Activated T-cell treated with anti-CD3 and anti-CD28 coated beads, Interleukin-2, amount 50 U/mL, for 72 hours (primary cell): Measurements from ENCODE around the gene HNRNPA3. TPM values are rescaled to one million over a fixed set of nuclear protein-coding genes. Genes with fewer than 3 reads are reported as not detected.

Source experiments
- ATAC-seq, 2 donors: fragments of 150-1000 bp; cut with Tn5 transposase; replicated peaks in 1 of 2; 2 replicates each; pipeline ENCODE4 v1.10.0; 2021; ENCODE audit warnings: moderate library complexity in 2 of 2, mild to moderate bottlenecking in 1 of 2
- DNase-seq, 2 donors: peaks; one replicate each; pipeline ENCODE4 v3.0.0; 2021 to 2022; ENCODE audit warnings: mixed read lengths in 1 of 2
- H3K27ac Mint-ChIP-seq: one replicate; pipeline ENCODE4 v1.8.0; 2022; ENCODE audit warnings: mild to moderate bottlenecking, moderate library complexity, mixed read lengths
- H3K27me3 Mint-ChIP-seq: one replicate; pipeline ENCODE4 v1.8.0; 2022; ENCODE audit warnings: low read depth, mixed read lengths
- H3K36me3 Mint-ChIP-seq, 2 donors: one replicate each; pipeline ENCODE4 v1.8.0; 2022; ENCODE audit warnings: mixed read lengths in 2 of 2, mild to moderate bottlenecking in 1 of 2; ENCODE audit not compliant: insufficient read depth in 2 of 2
- H3K4me1 Mint-ChIP-seq: one replicate; pipeline ENCODE4 v1.8.0; 2022; ENCODE audit warnings: low read depth, mixed read lengths
- H3K4me3 Mint-ChIP-seq, 2 donors: one replicate each; pipeline ENCODE4 v1.8.0; 2022; ENCODE audit warnings: mild to moderate bottlenecking in 2 of 2, mixed read lengths in 2 of 2, moderate library complexity in 2 of 2
- H3K9me3 Mint-ChIP-seq, 2 donors: one replicate each; pipeline ENCODE4 v1.8.0; 2022; ENCODE audit warnings: mixed read lengths in 2 of 2
- total RNA-seq, 2 donors: library from RNA; stranded (reverse); gene quantifications; one replicate each; pipeline ENCODE4 v1.2.3, GENCODE V29; 2022

The HNRNPA3 gene
- total RNA-seq, 2 donors from 2014 or later: 140 to 148 TPM

DNA sequence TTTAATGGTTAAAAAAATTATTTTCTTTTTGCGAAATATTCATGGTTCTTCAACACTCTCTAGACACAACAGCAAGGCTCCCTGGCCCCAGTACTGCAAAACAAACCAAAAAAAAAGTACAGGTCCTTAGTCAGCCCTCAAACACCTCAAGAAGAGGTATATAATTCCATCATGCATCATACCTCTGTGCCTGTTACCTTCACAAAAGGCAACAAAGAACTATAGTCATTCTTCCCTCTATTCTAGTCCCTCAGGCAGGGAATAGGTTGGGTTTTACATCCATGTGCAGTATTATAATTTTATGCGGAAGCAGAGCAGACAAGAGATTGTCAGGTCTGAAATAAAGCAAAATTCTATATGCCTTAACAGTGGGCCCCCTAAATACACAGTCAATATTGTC lies 43.4 kb downstream of the HNRNPA3 start:
- peak overlapping the region; percentile 83 for H3K27ac Mint-ChIP-seq
- peak overlapping the region; percentile 48 to 79 for H3K4me3 Mint-ChIP-seq
- DNase-seq: no peak

DNA sequence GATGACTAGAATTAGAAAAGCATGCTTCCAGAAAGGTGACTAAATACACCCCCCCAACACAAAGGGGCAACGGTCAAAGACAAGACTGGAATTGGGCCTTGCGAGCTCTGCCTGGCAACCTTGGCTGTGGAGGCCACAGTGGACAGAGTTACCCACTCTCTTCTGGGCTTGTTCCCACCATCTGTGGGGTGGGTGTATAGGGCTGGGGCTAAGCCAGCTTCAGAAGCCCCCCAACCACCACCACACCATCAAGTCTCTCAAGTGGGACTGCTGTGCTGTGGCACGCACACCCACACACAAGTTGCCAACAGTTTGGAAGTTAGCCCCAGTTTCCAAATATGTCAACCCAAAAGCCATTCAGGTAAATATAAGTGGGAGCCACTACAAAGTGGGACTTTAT lies 44.1 kb downstream of the HNRNPA3 start:
- DNase-seq: no peak
- H3K4me3 Mint-ChIP-seq: peak overlapping the region; percentile 48 to 79
- H3K27me3 Mint-ChIP-seq: no peaks in the 10 kb centered on the region
- ATAC-seq: no peak
- H3K4me1 Mint-ChIP-seq: peaks cover 97% of the 10 kb centered on the region
- peak overlapping the region; percentile 88 for H3K27ac Mint-ChIP-seq
- H3K9me3 Mint-ChIP-seq: peaks cover 2 to 5% of the 10 kb centered on the region in 2 donors
- H3K36me3 Mint-ChIP-seq: peaks cover 13 to 28% of the 10 kb centered on the region in 2 donors

More for the DNA sequence above, 43.4 kb downstream of the HNRNPA3 start:
- no peaks in the 10 kb centered on the region for H3K27me3 Mint-ChIP-seq
- H3K36me3 Mint-ChIP-seq: peaks cover 17 to 29% of the 10 kb centered on the region in 2 donors
- peaks cover 2 to 5% of the 10 kb centered on the region in 2 donors for H3K9me3 Mint-ChIP-seq
- H3K4me1 Mint-ChIP-seq: peaks cover 97% of the 10 kb centered on the region
- no peak for ATAC-seq

DNA sequence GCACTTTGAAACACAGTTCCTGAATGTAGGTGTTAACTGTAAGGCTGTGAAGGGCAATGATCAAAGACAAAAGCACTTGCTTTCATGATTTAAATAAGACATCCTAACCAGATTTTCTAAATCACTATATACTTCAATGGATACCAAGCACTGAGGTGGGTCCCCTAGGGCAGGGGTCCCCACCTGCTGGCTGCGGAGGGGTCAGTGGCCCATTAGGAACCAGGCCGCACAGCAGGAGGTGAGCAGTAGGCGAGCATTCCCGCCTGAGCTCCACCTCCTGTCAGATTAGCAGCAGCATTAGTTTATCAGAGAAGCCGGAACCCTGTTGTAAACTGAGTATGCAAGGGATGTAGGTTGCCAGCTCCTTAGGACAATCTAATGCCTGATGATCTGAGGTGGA lies 44.9 kb downstream of the HNRNPA3 start:
- Mint-ChIP-seq H3K4me1 (peaks cover 97% of the 10 kb centered on the region), H3K4me3 (peak overlapping the region; percentile 48 to 79), H3K9me3 (peaks cover 2 to 5% of the 10 kb centered on the region in 2 donors), H3K27ac (peak overlapping the region; percentile 88), H3K36me3 (peaks cover 10 to 34% of the 10 kb centered on the region in 2 donors), H3K27me3 (no peaks in the 10 kb centered on the region)
- DNase-seq (no peak), ATAC-seq (no peak)

- no peak for ATAC-seq
- H3K9me3 Mint-ChIP-seq: peaks cover 2 to 5% of the 10 kb centered on the region in 2 donors
- H3K4me3 Mint-ChIP-seq: peak overlapping the region; percentile 48 to 79
- DNase-seq: no peak
- H3K4me1 Mint-ChIP-seq: peaks cover 93% of the 10 kb centered on the region
- no peaks in the 10 kb centered on the region for H3K27me3 Mint-ChIP-seq
- peak overlapping the region; percentile 46 for H3K27ac Mint-ChIP-seq
- peaks cover 7 to 32% of the 10 kb centered on the region in 2 donors for H3K36me3 Mint-ChIP-seq
Observed at GRCh38 chr2:177258059-177258458, 45.5 kb downstream of the HNRNPA3 start.

- DNase-seq (no peak), ATAC-seq (no peak)
- Mint-ChIP-seq H3K27ac (peak overlapping the region; percentile 94), H3K4me1 (peaks cover 74% of the 10 kb centered on the region), H3K4me3 (peak overlapping the region; percentile 72 to 96), H3K9me3 (peaks cover 2 to 5% of the 10 kb centered on the region in 2 donors), H3K36me3 (peaks cover 7 to 34% of the 10 kb centered on the region in 2 donors), H3K27me3 (no peaks in the 10 kb centered on the region)
Observed at GRCh38 chr2:177260379-177260778, 47.8 kb downstream of the HNRNPA3 start.

DNA sequence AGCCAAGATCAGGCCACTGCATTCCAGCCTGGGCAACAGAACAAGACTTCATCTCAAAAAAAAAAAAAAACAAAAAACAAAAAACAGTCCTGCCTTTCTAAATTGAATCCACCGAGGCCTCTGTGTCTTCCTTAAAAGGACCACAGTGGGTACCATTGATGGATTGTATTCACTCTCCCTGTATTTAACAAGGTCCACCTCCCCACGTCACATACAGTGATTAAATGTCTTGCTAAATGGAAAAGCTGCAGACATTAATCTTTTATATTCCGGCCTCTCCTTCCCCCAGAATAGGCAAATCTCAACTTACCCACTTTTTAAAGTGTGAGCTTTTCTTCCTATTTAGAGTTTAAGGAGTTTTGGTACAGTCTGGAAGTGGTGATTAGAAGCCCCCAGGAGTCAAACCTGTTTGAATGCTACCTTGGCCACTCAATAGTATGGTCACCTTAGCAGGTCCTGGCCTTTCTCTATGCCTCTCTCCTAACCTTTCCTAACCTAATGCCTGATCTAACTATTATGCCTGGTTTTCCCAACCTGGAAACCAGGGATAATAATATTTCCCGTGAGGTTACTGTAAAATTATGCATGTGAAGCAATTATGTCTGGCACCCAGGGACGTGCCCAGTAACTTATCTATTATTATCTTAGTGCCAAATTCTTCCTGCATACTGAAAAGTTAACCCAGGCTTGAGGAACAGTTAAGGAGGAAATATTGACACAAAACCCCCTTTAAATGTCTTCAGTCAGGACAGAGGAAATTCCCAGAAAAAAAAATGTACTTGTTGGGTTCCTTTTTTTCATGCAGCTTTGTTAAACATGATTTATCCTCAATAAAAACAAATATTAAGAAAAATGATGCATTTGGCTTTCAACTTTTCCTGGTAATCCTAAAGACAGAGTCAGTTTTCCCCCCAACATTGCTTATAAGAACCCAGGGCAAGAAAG lies 48.8 kb downstream of the HNRNPA3 start:
- no peaks in the 10 kb centered on the region for H3K27me3 Mint-ChIP-seq
- peak overlapping the region; percentile 100 for H3K27ac Mint-ChIP-seq
- H3K36me3 Mint-ChIP-seq: peaks cover 7 to 34% of the 10 kb centered on the region in 2 donors
- peaks cover 2 to 5% of the 10 kb centered on the region in 2 donors for H3K9me3 Mint-ChIP-seq
- peak overlapping the region; percentile 91 to 96 for H3K4me3 Mint-ChIP-seq
- no peak for DNase-seq
- ATAC-seq: no peak
- peaks cover 74% of the 10 kb centered on the region for H3K4me1 Mint-ChIP-seq

DNA sequence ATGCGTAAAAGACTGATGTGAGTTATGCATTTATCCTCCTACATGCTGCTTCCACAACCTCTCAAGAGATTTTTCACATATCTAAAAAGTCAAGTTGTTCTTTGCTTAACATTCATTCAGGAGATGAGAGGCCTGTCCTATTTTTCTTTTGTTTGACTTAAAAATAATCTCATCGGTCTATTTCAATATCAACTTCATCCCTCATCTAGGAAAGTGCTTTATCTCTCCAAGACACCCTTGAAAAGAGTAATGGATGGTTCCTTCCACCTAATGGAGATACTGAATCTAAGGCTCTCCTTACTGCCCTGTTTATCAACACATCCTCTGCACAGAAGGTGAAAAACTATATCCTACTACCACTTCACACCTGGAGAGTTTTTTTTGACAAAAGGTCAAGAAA lies 49.5 kb downstream of the HNRNPA3 start:
- ATAC-seq: no peak
- Mint-ChIP-seq H3K36me3 (peaks cover 7 to 34% of the 10 kb centered on the region in 2 donors), H3K4me1 (peaks cover 74% of the 10 kb centered on the region), H3K27ac (peak overlapping the region; percentile 100), H3K9me3 (peaks cover 2 to 5% of the 10 kb centered on the region in 2 donors), H3K4me3 (peak overlapping the region; percentile 91 to 96), H3K27me3 (no peaks in the 10 kb centered on the region)
- DNase-seq: no peak

DNA sequence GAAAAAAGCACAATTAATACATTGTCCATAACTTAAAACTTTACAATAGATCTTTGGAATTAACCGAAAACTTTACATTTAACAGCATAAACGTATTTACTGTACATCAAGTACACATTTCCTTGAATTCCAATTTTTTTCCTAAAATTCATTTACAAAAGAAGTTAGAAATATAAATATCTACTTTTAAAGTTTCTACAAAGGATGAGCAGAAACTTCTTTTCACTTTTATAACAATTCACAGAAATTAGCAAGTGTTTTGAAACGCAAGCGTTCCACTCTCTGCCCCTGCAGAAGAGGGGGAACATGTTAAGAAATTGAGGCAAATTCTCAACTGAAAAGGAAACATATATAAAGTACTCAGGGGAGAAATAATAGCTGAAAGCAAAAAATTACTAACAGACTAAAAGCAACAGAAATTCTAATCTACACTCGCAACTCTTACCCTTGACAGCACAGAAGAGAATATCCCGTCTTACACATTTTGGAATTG lies 50.4 kb downstream of the HNRNPA3 start:
- DNase-seq (no peak), ATAC-seq (no peak)
- peak overlapping the region; percentile 100 for H3K27ac Mint-ChIP-seq
- H3K27me3 Mint-ChIP-seq: no peaks in the 10 kb centered on the region
- peaks cover 6 to 33% of the 10 kb centered on the region in 2 donors for H3K36me3 Mint-ChIP-seq
- peaks cover 2 to 4% of the 10 kb centered on the region in 2 donors for H3K9me3 Mint-ChIP-seq
- peaks cover 72% of the 10 kb centered on the region for H3K4me1 Mint-ChIP-seq
- H3K4me3 Mint-ChIP-seq: peak overlapping the region; percentile 91 to 96

DNA sequence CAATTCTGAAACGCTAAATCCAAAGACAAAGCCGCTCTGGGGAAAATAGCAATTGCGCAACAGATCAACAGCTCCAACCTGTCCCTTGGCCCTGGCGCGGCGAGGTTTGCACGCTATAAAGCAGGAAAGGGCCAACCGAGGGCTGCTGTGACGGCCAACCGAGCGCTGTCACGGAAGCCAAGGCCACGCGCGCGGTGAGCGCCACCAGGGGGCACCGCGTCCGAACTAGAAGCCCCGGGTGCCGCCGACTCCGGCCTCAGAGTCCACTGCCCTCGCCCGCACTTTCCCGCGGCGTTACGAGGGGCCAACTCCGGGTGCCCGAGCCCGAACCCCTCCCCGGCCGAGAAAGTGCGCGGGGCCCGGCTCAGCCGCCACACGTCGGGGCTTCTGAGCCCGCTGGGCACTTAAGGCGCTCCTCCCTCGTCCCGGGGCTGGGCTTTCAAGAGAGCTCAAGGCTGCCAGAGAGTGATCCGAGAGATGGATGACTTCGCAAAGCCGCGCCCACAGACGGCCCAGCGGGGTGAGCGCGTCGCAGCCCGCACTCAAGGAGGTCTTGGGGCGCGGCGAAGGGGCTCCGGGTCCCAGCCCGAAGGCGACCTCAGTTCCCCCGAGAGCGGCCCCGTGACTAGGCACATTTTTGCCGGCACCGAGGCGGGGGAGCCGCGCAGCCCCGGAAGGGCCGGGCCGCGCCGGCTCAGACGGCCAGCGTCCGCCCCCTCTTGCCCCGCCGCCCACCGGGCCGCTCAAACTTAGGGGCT lies 51.0 kb downstream of the HNRNPA3 start:
- Mint-ChIP-seq H3K4me3 (peak overlapping the region; percentile 95 to 96), H3K27me3 (no peaks in the 10 kb centered on the region), H3K9me3 (no peaks in the 10 kb centered on the region), H3K27ac (peak overlapping the region; percentile 100), H3K4me1 (peaks cover 65% of the 10 kb centered on the region), H3K36me3 (peaks cover 2 to 27% of the 10 kb centered on the region in 2 donors)
- DNase-seq (peak; percentile 95 to 96), ATAC-seq (peak; percentile 69 to 70)

- no peak overlapping the region for H3K27ac Mint-ChIP-seq
- DNase-seq (no peak), ATAC-seq (peak; percentile 23 to 27)
- H3K27me3 Mint-ChIP-seq: no peaks in the 10 kb centered on the region
- H3K4me3 Mint-ChIP-seq: peak overlapping the region; percentile 95 to 96
- no peaks in the 10 kb centered on the region for H3K9me3 Mint-ChIP-seq
- peaks cover 2 to 24% of the 10 kb centered on the region in 2 donors for H3K36me3 Mint-ChIP-seq
- H3K4me1 Mint-ChIP-seq: peaks cover 64% of the 10 kb centered on the region
Observed at GRCh38 chr2:177264209-177264692, 51.7 kb downstream of the HNRNPA3 start.

- peak; percentile 79 to 80 for ATAC-seq
- DNase-seq: peak; percentile 97 to 98
- no peaks in the 10 kb centered on the region for H3K27me3 Mint-ChIP-seq
- H3K27ac Mint-ChIP-seq: peak within 1 kb of the TSS; percentile 96
- H3K4me3 Mint-ChIP-seq: peak within 1 kb of the TSS; percentile 95 to 96
- no peaks in the 10 kb centered on the region for H3K9me3 Mint-ChIP-seq
- peaks cover 2 to 24% of the 10 kb centered on the region in 2 donors for H3K36me3 Mint-ChIP-seq
- peaks cover 62% of the 10 kb centered on the region for H3K4me1 Mint-ChIP-seq
Observed at GRCh38 chr2:177264693-177265587, 52.3 kb downstream of the HNRNPA3 start, which contains the start of gene NFE2L2. Gene NFE2L2 (minus strand): TSS chr2:177264727. CDS start chr2:177264576, 151 bp downstream.
